Measurements from ENCODE around the gene YIPF6.
"Not testable (repeated sequence)": the region's sequence is repeated elsewhere in the genome, so short reads cannot be mapped to it uniquely, and the experiment has no call there.

YIPF6 gene

GRCh38 chrX:68480969-68481368 is 17.9 kb upstream of the YIPF6 start:
- H3K4me1 ChIP-seq (ENCODE audit: control insufficient read depth in 1 of 2, insufficient read depth in 1 of 2, low read depth in 1 of 2, low read length in 1 of 2) = no peaks in the 10 kb centered on the region
- H3K27me3 ChIP-seq = no peaks in the 10 kb centered on the region
- H3K9me3 ChIP-seq = no peaks in the 10 kb centered on the region
- no peaks in the 10 kb centered on the region for H3K36me3 ChIP-seq
- no peak overlapping the region for H3K4me3 ChIP-seq (ENCODE audit: low read depth in 1 of 2, low read length in 1 of 2)
- no peak overlapping the region for H3K27ac ChIP-seq
- no peak for TF ChIP-seq CTCF (IDR thresholded peaks at IDR 0.05)

DNA sequence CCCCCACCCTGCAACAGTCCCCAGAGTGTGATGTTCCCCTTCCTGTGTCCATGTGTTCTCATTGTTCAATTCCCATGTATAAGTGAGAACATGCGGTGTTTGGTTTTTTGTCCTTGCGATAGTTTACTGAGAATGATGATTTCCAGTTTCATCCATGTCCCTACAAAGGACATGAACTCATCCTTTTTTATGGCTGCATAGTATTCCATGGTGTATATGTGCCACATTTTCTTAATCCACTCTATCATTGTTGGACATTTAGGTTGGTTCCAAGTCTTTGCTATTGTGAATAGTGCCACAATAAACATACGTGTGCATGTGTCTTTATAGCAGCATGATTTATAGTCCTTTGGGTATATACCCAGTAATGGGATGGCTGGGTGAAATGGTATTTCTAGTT is 12.7 kb upstream of the YIPF6 start:
- not testable (repeated sequence) for H3K4me1 ChIP-seq (ENCODE audit: control insufficient read depth in 1 of 2, insufficient read depth in 1 of 2, low read depth in 1 of 2, low read length in 1 of 2); H3K4me3 ChIP-seq (ENCODE audit: low read depth in 1 of 2, low read length in 1 of 2); H3K27me3 ChIP-seq; H3K27ac ChIP-seq; H3K36me3 ChIP-seq; H3K9me3 ChIP-seq

- Histone ChIP-seq H3K27me3 (no peaks in the 10 kb centered on the region), H3K4me1 (ENCODE audit: control insufficient read depth in 1 of 2, insufficient read depth in 1 of 2, low read depth in 1 of 2, low read length in 1 of 2) (no peaks in the 10 kb centered on the region), H3K4me3 (ENCODE audit: low read depth in 1 of 2, low read length in 1 of 2) (no peak overlapping the region), H3K36me3 (no peaks in the 10 kb centered on the region), H3K27ac (no peak overlapping the region), H3K9me3 (no peaks in the 10 kb centered on the region)
- TF ChIP-seq CTCF (IDR thresholded peaks at IDR 0.05) = no peak
These were observed 11.6 kb upstream of the YIPF6 start for GRCh38 chrX:68487254-68487653.

- no peaks in the 10 kb centered on the region for H3K36me3 ChIP-seq
- no peaks in the 10 kb centered on the region for H3K9me3 ChIP-seq
- H3K4me3 ChIP-seq (ENCODE audit: low read depth in 1 of 2, low read length in 1 of 2) = no peak overlapping the region
- H3K27me3 ChIP-seq = no peaks in the 10 kb centered on the region
- TF ChIP-seq CTCF (IDR thresholded peaks at IDR 0.05) = no peak
- no peak overlapping the region for H3K27ac ChIP-seq
- no peaks in the 10 kb centered on the region for H3K4me1 ChIP-seq (ENCODE audit: control insufficient read depth in 1 of 2, insufficient read depth in 1 of 2, low read depth in 1 of 2, low read length in 1 of 2)
These were observed 10.9 kb upstream of the YIPF6 start for GRCh38 chrX:68487924-68488323.

- Histone ChIP-seq H3K9me3 (no peaks in the 10 kb centered on the region), H3K4me1 (ENCODE audit: control insufficient read depth in 1 of 2, insufficient read depth in 1 of 2, low read depth in 1 of 2, low read length in 1 of 2) (no peaks in the 10 kb centered on the region), H3K4me3 (ENCODE audit: low read depth in 1 of 2, low read length in 1 of 2) (no peak overlapping the region), H3K27me3 (no peaks in the 10 kb centered on the region), H3K27ac (no peak overlapping the region), H3K36me3 (no peaks in the 10 kb centered on the region)
- TF ChIP-seq CTCF (IDR thresholded peaks at IDR 0.05) = no peak
These were observed 10.2 kb upstream of the YIPF6 start for GRCh38 chrX:68488657-68489056.

GRCh38 chrX:68490644-68491043 is 8.2 kb upstream of the YIPF6 start:
- Histone ChIP-seq H3K27me3 (no peaks in the 10 kb centered on the region), H3K4me1 (ENCODE audit: control insufficient read depth in 1 of 2, insufficient read depth in 1 of 2, low read depth in 1 of 2, low read length in 1 of 2) (no peaks in the 10 kb centered on the region), H3K9me3 (no peaks in the 10 kb centered on the region), H3K4me3 (ENCODE audit: low read depth in 1 of 2, low read length in 1 of 2) (no peak overlapping the region), H3K36me3 (no peaks in the 10 kb centered on the region), H3K27ac (no peak overlapping the region)
- TF ChIP-seq CTCF (IDR thresholded peaks at IDR 0.05) = no peak
